Epithelial cell of esophagus (primary cell): ENCODE results near the gene DNAI4.
"Not testable (repeated sequence)": the region's sequence is repeated elsewhere in the genome, so short reads cannot be mapped to it uniquely, and the experiment has no call there.

Source experiments
- DNase-seq: peaks from one replicate; pipeline ENCODE4 v3.0.0; 2010; ENCODE audit warnings: low read depth
- H3K4me3 ChIP-seq: 2 replicates; pipeline ENCODE4 v1.5.1; 2011; ENCODE audit warnings: mild to moderate bottlenecking, low read length, control low read depth
- CTCF ChIP-seq: IDR thresholded peaks from 2 replicates; pipeline ENCODE4 v1.5.1; 2011; ENCODE audit warnings: low read depth, mild to moderate bottlenecking, low read length, control low read depth, inconsistent platforms; ENCODE audit not compliant: insufficient read depth; ENCODE audit errors: missing control alignments

Gene DNAI4

GRCh38 chr1:66791621-66792610, 132.7 kb downstream of the DNAI4 start:
- DNase-seq = no peak
- no peak for TF ChIP-seq CTCF
- H3K4me3 ChIP-seq = no peak overlapping the region

GRCh38 chr1:66788231-66788939, 136.3 kb downstream of the DNAI4 start:
- peak; percentile 89 for DNase-seq
- TF ChIP-seq CTCF = no peak
- H3K4me3 ChIP-seq = no peak overlapping the region

- no peak for TF ChIP-seq CTCF
- no peak for DNase-seq
- no peak overlapping the region for H3K4me3 ChIP-seq
These were observed 137.0 kb downstream of the DNAI4 start for GRCh38 chr1:66787641-66788040.

GRCh38 chr1:66785800-66786199, 138.9 kb downstream of the DNAI4 start:
- DNase-seq, H3K4me3 ChIP-seq: not testable (repeated sequence)

GRCh38 chr1:66779475-66780078, 145.1 kb downstream of the DNAI4 start:
- no peak for TF ChIP-seq CTCF
- DNase-seq = no peak
- H3K4me3 ChIP-seq = no peak overlapping the region

- TF ChIP-seq CTCF = no peak
- DNase-seq = no peak
- no peak overlapping the region for H3K4me3 ChIP-seq
These were observed 145.7 kb downstream of the DNAI4 start for GRCh38 chr1:66778969-66779368.

- no peak for DNase-seq
- TF ChIP-seq CTCF = no peak
- H3K4me3 ChIP-seq = no peak overlapping the region
These were observed 146.4 kb downstream of the DNAI4 start for GRCh38 chr1:66778266-66778665.
